Esophagus muscularis mucosa (tissue), 3 donors: ENCODE data around the gene DDIT3.
"Not testable (repeated sequence)": the region's sequence is repeated elsewhere in the genome, so short reads cannot be mapped to it uniquely, and the experiment has no call there.

ENCODE experiments used
- CTCF ChIP-seq, 3 experiments: fragments of 200-600 bp in 2 of 3; fragments of 450-650 bp in 1 of 3; sonication (generic) in 2 of 3; IDR thresholded peaks; one replicate each; pipeline ENCODE4 v1.5.1; 2017 to 2019; ENCODE audit warnings: antibody characterized with exemption in 3 of 3, mild to moderate bottlenecking in 2 of 3, moderate library complexity in 1 of 3
- POLR2A ChIP-seq: fragments of 450-650 bp; IDR thresholded peaks from one replicate; pipeline ENCODE4 v1.6.1; 2017; ENCODE audit warnings: antibody characterized with exemption, moderate library complexity, mild to moderate bottlenecking, low read depth
- POLR2AphosphoS5 ChIP-seq, 2 donors: sonication (generic); formaldehyde crosslinking; IDR thresholded peaks; one replicate each; pipeline ENCODE4 v1.6.1; 2017; ENCODE audit warnings: antibody characterized with exemption in 2 of 2

DNA sequence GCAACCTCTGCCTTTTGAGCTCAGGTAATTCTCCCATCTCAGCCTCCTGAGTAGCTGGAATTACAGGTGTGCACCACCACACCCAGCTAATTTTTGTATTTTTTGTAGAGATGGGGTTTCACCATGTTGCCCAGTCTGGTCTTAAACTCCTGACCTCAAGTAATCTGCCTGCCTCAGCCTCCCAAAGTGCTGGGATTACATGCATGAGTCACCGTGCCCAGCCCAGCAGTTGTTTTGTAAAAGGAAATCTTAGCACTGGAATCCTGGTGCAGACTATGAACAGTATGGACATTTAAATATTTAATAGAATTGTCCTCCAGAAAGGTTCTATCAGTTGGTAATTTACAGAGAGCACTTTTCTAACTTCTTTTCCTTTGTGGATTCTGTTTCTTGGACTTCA, 40.8 kb upstream of the DDIT3 start:
- TF ChIP-seq CTCF (IDR thresholded peaks at IDR 0.05); POLR2A; POLR2AphosphoS5 (IDR thresholded peaks at IDR 0.05): not testable (repeated sequence)
